HepG2 (cell line): Measurements from ENCODE around the gene FEM1C. TPM values are rescaled to one million over a fixed set of nuclear protein-coding genes. Genes with fewer than 3 reads are reported as not detected.

Experiments used
- ATAC-seq: fragments of 200-7000 bp; cut with Tn5 transposase; 3 replicates; pipeline ENCODE4 v1.9.1; 2020; ENCODE audit warnings: mild to moderate bottlenecking, moderate library complexity
- BruUV-seq: library from RNA; stranded (reverse); fragments of 400-500 nt; replicated peaks from 2 replicates; lab custom pipeline; 2021; lab: Mats Ljungman, UMichigan
- CTCF ChIA-PET: fragments of 300-600 bp; formaldehyde crosslinking; extraction: SDS; loops from one replicate; lab custom pipeline; 2021; ENCODE audit warnings: low total read pairs, inconsistent platforms, low intra/inter-chr PET ratio; lab: Yijun Ruan, JAX
- POLR2A ChIA-PET: fragments of 350-600 bp; sonication (Branson Sonifier 250); formaldehyde crosslinking; loops from one replicate; lab custom pipeline; 2020; ENCODE audit warnings: antibody characterized with exemption, inconsistent platforms; lab: Yijun Ruan, JAX
- DNase-seq: peaks from one replicate; pipeline ENCODE4 v3.0.0-alpha.2; 2015; ENCODE audit warnings: low spot score
- FAIRE-seq: peaks from 3 replicates; lab custom pipeline; 2011; peaks lifted over from hg19 to GRCh38; lab: Jason Lieb, UNC
- H2AFZ ChIP-seq: one replicate; pipeline ENCODE4 v1.6.1; 2011; ENCODE audit warnings: low read length, inconsistent platforms
- H3K27ac ChIP-seq: fragments of 300-600 bp; 3 replicates; pipeline ENCODE4 v1.8.0; 2011; ENCODE audit warnings: mixed run types, mild to moderate bottlenecking, mixed read lengths, low read length, inconsistent platforms; ENCODE audit not compliant: insufficient read depth; ENCODE audit errors: extremely low read length
- H3K27me3 ChIP-seq, 2 experiments: fragments of 200-600 bp in 1 of 2; 2 replicates in 1 of 2; 3 replicates in 1 of 2; pipeline versions ENCODE4 v1.6.0 to v1.8.0; 2011; ENCODE audit warnings: low read length in 2 of 2, mild to moderate bottlenecking in 2 of 2, moderate library complexity in 2 of 2, inconsistent platforms in 1 of 2; ENCODE audit not compliant: insufficient read depth in 2 of 2, control insufficient read depth in 1 of 2
- H3K36me3 ChIP-seq, 2 experiments: fragments of 200-600 bp in 1 of 2; replicated peaks in 1 of 2; 2 replicates in 1 of 2; 3 replicates in 1 of 2; pipeline versions ENCODE4 v1.5.1 to v1.8.0; 2011; ENCODE audit warnings: low read length in 2 of 2, inconsistent platforms in 1 of 2; ENCODE audit not compliant: insufficient read depth in 2 of 2, control insufficient read depth in 1 of 2
- H3K4me1 ChIP-seq: 2 replicates; pipeline ENCODE4 v1.5.1; 2012; ENCODE audit warnings: low read length, inconsistent platforms; ENCODE audit not compliant: insufficient read depth
- H3K4me2 ChIP-seq: 2 replicates; pipeline ENCODE4 v1.6.0; 2011; ENCODE audit warnings: low read depth, low read length, inconsistent platforms
- H3K4me3 ChIP-seq, 3 experiments: fragments of 200-600 bp in 1 of 3; sonication (generic), shearing (Covaris generic) in 1 of 3; replicated peaks in 1 of 3; 2 replicates each; pipeline ENCODE4 v1.5.1; 2011 to 2016; ENCODE audit warnings: low read length in 3 of 3, inconsistent platforms in 2 of 3, low read depth in 2 of 3, mild to moderate bottlenecking in 2 of 3, control low read depth in 1 of 3, mixed read lengths in 1 of 3; ENCODE audit not compliant: insufficient read depth in 1 of 3
- H3K79me2 ChIP-seq: one replicate; pipeline ENCODE4 v1.6.1; 2011; ENCODE audit warnings: low read length, inconsistent platforms; ENCODE audit not compliant: insufficient read depth
- H3K9ac ChIP-seq: 2 replicates; pipeline ENCODE4 v1.6.0; 2011; ENCODE audit warnings: mild to moderate bottlenecking, low read depth, low read length, inconsistent platforms; ENCODE audit not compliant: insufficient read depth
- H3K9me3 ChIP-seq: 2 replicates; pipeline ENCODE4 v1.5.1; 2012; ENCODE audit warnings: mild to moderate bottlenecking, low read length
- H4K20me1 ChIP-seq: 2 replicates; pipeline ENCODE4 v1.6.0; 2011; ENCODE audit warnings: inconsistent platforms, mild to moderate bottlenecking, low read length, moderate library complexity; ENCODE audit not compliant: insufficient read depth
- ETV5 ChIP-seq: IDR thresholded peaks from 2 replicates; pipeline ENCODE4 v1.6.1; 2018; ENCODE audit warnings: missing biosample characterization, missing genetic modification reagents, inconsistent platforms, borderline replicate concordance
- HOXA9 ChIP-seq: sonication (generic); formaldehyde crosslinking; IDR thresholded peaks from 2 replicates; pipeline ENCODE4 v1.8.1; 2022; ENCODE audit warnings: missing genetic modification reagents, mild to moderate bottlenecking, moderate library complexity, borderline replicate concordance
- MIER2 ChIP-seq: IDR thresholded peaks from 2 replicates; pipeline ENCODE4 v1.6.1; 2016; ENCODE audit warnings: missing biosample characterization, missing genetic modification reagents
- NFE2L1 ChIP-seq: sonication (generic); formaldehyde crosslinking; IDR thresholded peaks from 2 replicates; pipeline ENCODE4 v1.4.0; 2020; ENCODE audit warnings: missing genetic modification reagents, mild to moderate bottlenecking, borderline replicate concordance
- NPAS2 ChIP-seq: sonication (generic); formaldehyde crosslinking; IDR thresholded peaks from 2 replicates; pipeline ENCODE4 v1.8.0; 2022; ENCODE audit warnings: mild to moderate bottlenecking, missing genetic modification reagents, borderline replicate concordance
- SOX13 ChIP-seq, 3 experiments: fragments of 450-650 bp in 1 of 3; sonication (generic) in 1 of 3; formaldehyde crosslinking in 1 of 3; IDR thresholded peaks in 2 of 3; conservative IDR thresholded peaks in 1 of 3; 2 replicates each; pipeline versions ENCODE4 v1.5.0 to v1.6.1; 2016 to 2020; ENCODE audit warnings: antibody characterized with exemption in 1 of 3, mild to moderate bottlenecking in 1 of 3, missing compliant biosample characterization in 1 of 3, missing genetic modification reagents in 1 of 3, moderate library complexity in 1 of 3
- ZFP62 ChIP-seq: sonication (generic); formaldehyde crosslinking; IDR thresholded peaks from 2 replicates; pipeline ENCODE4 v1.4.0; 2020; ENCODE audit warnings: missing genetic modification reagents
- ZNF207 ChIP-seq: fragments of 450-650 bp; IDR thresholded peaks from 2 replicates; pipeline ENCODE4 v1.6.1; 2016; ENCODE audit warnings: antibody characterized with exemption, borderline replicate concordance
- ZNF563 ChIP-seq: sonication (generic); formaldehyde crosslinking; IDR thresholded peaks from 2 replicates; pipeline ENCODE4 v1.8.0; 2022; ENCODE audit warnings: mild to moderate bottlenecking, moderate library complexity, missing genetic modification reagents
- ZNF747 ChIP-seq: sonication (generic); formaldehyde crosslinking; IDR thresholded peaks from 2 replicates; pipeline ENCODE4 v1.8.1; 2023; ENCODE audit warnings: missing genetic modification reagents, mild to moderate bottlenecking, borderline replicate concordance
- ZSCAN25 ChIP-seq: sonication (generic); formaldehyde crosslinking; IDR thresholded peaks from 2 replicates; pipeline ENCODE4 v1.8.0; 2022; ENCODE audit warnings: mild to moderate bottlenecking, missing genetic modification reagents
- WGBS: methylation state at CpG from one replicate; pipeline ENCODE4 v1.1.6; 2017; ENCODE audit warnings: low lambda C conversion rate; 5-methylcytosine and 5-hydroxymethylcytosine counted together
- in situ Hi-C: cut with HindIII; loops from 2 replicates; pipeline ENCODE4 v1.10.0; 2017; ENCODE audit warnings: low pct_unique_long_range_greater_than_20kb; ENCODE audit not compliant: extremely low pct_ligation_motif_present
- intact Hi-C: fragments of 100-400 bp; cut with micrococcal nuclease; formaldehyde crosslinking; loops from one replicate; pipeline ENCODE4 v1.10.0; 2022; ENCODE audit not compliant: unreplicated experiment
- polyA plus RNA-seq, 8 experiments: library from polyadenylated mRNA; depleted of rRNA in 3 of 8; stranded (reverse) in 7 of 8; unstranded in 1 of 8; fragments of >200 nt; fragmentation: Illumina TruSeq in 4 of 8; extraction: Trizol in 4 of 8; gene quantifications; 2 replicates each; pipeline versions ENCODE4 v1.2.1 to v1.2.3, GENCODE V29; 2011 to 2016; ENCODE audit warnings: low read depth in 4 of 8, missing spikeins in 1 of 8, mixed read lengths in 1 of 8; ENCODE audit not compliant: insufficient read depth in 1 of 8
- total RNA-seq, 5 experiments: library from RNA; depleted of rRNA; stranded (reverse); fragments of >200 nt; fragmentation: Illumina TruSeq; extraction: Trizol; gene quantifications; 2 replicates each; pipeline ENCODE4 v1.2.3, GENCODE V29; 2016; ENCODE audit warnings: low read depth in 1 of 5

The FEM1C gene
- total and polyA plus RNA-seq, 2 of the 13 experiments (the other 11 are each of a cell fraction or from before 2014, with no cell fraction given): 5.5 to 8.3 TPM

- H3K27me3 ChIP-seq: peaks cover 0 to 10% of the 10 kb centered on the region in 2 experiments; a peak in 1 of 5 replicates
- FAIRE-seq (no peak), ATAC-seq (no peak), DNase-seq (no peak)
- POLR2A ChIA-PET: no interaction called here
- H3K4me2 ChIP-seq: no peak overlapping the region
- 0% methylated on average over 3 of the region's 3 CpGs for WGBS
- H3K9ac ChIP-seq: no peak overlapping the region
- TF ChIP-seq ZNF563 (CRISPR knock-in tag): no peak
- TF ChIP-seq ZFP62 (CRISPR knock-in tag): no peak
- no peak for TF ChIP-seq ZNF207
- TF ChIP-seq SOX13 (IDR thresholded peaks at IDR 0.05): no peak
- no peak for TF ChIP-seq SOX13 (CRISPR knock-in tag; conservative IDR thresholded peaks at IDR 0.05 in 1 of 2, IDR thresholded peaks at IDR 0.05 in 1 of 2)
- TF ChIP-seq HOXA9 (CRISPR knock-in tag): no peak
- no peak for TF ChIP-seq MIER2
- no peak for TF ChIP-seq NPAS2 (CRISPR knock-in tag)
- TF ChIP-seq ZNF747 (CRISPR knock-in tag): no peak
- TF ChIP-seq NFE2L1: no peak
- TF ChIP-seq ETV5: no peak
- TF ChIP-seq ZSCAN25: no peak
- in situ Hi-C loops (no loop called here), intact Hi-C loops (no loop called here)
- no peaks in the 10 kb centered on the region for H3K9me3 ChIP-seq
- H3K36me3 ChIP-seq: no peaks in the 10 kb centered on the region
- no peak overlapping the region for H3K27ac ChIP-seq
- H3K4me3 ChIP-seq: no peak overlapping the region
- no peaks in the 10 kb centered on the region for H3K79me2 ChIP-seq
- no peaks in the 10 kb centered on the region for H3K4me1 ChIP-seq
- CTCF ChIA-PET: no interaction called here
- no TSS peak for BruUV-seq
- H2AFZ ChIP-seq: no peak overlapping the region
- H4K20me1 ChIP-seq: no peaks in the 10 kb centered on the region
These were observed 42.9 kb downstream of the FEM1C start for GRCh38 chr5:115501464-115502210.
